Putamen (tissue), 1 donor: Measurements from ENCODE around the gene STMN1.
A peak's percentile ranks its signal among the peaks of the same experiment; 100 is the strongest.
"Not testable (repeated sequence)": the region's sequence is repeated elsewhere in the genome, so short reads cannot be mapped to it uniquely, and the experiment has no call there.

Experiments
- DNase-seq: peaks from one replicate; pipeline ENCODE4 v3.0.0-alpha.2; 2016; ENCODE audit warnings: low spot score

STMN1 gene

GRCh38 chr1:25905680-25906643 lies at the start of gene STMN1:
Gene STMN1, minus strand, starts transcription at chr1:25906419. Its CDS starts 1,743 bp downstream, at chr1:25904676.
- DNase-seq: peak; percentile 91

- DNase-seq: no peak
These were observed 49.3 kb upstream of the STMN1 start for GRCh38 chr1:25955553-25955952.

DNA sequence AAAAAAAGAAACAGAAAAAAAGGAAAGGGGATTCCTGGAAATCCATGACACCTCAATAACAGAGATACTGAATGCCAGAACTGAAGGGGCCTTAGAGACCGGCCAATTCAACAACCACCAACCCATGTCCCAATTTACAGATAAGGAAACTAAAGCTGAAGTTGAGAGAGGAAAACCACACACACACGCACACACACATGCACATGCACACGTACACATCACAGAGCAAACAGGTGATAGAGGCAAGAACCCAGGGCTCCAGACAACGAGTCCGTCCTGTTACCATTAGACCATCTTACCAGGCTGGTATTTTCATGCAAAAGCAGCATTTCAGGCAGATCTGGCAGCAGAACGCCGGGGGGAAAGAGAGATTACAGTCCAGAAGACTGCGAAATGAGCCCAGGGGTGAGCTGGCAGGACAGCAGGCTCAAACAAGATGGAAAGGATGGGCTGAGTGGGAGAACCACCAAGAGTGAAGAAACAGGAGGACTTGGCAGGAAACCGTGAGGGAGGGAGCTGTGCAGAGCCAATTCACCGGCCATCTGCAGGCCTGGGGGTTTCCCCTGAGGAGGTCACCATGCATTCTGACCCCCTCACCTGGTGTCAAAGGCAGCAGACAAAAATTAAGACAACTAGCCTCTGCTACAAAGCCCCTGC lies 48.2 kb upstream of the STMN1 start:
- DNase-seq: no peak

GRCh38 chr1:25952841-25953401 lies 46.7 kb upstream of the STMN1 start:
- no peak for DNase-seq

DNA sequence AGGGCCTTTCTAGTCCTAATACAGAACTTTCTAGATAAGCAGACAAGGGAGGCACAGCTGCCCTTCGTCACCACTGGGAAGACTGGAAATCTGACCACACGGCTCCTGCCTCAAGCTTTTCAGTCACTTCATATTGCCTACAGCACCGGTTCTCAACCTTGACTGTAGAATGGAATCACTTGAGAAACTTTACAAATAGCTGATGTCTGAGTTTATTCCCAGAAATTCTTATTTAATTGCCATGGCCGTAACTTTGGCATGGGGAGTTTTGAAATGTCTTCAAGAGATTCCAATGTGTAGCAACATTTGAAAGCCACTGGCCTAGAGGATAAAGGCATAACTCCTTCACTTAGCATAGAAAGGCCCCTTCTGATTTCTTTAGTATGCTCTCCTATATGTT lies 42.4 kb upstream of the STMN1 start:
- no peak for DNase-seq

DNA sequence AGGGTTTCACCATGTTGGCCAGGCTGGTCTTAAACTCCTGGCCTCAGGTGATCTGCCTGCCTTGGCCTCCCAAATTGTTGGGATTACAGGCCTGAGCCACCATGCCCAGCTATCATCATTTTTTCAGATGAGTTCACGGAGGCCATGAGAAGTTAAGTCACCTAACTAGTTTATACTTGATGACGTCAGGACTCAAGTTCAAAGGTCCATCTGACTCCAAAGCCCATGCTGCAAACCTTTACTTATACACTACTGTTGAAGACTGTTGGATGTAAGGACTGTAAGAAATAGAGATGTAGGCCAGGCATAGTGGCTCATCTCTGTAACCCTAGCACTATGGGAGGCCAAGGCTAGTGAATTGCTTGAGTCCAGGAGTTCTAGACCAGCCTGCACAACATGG lies 40.8 kb upstream of the STMN1 start:
- DNase-seq: no peak

GRCh38 chr1:25945761-25946160 lies 39.5 kb upstream of the STMN1 start:
- no peak for DNase-seq

- no peak for DNase-seq
These were observed 38.8 kb upstream of the STMN1 start for GRCh38 chr1:25944986-25945385.

- DNase-seq: not testable (repeated sequence)
These were observed 37.3 kb upstream of the STMN1 start for GRCh38 chr1:25943511-25943910.

- no peak for DNase-seq
These were observed 30.7 kb upstream of the STMN1 start for GRCh38 chr1:25936947-25937346.

- DNase-seq: peak; percentile 80
These were observed 27.5 kb upstream of the STMN1 start for GRCh38 chr1:25933479-25934365.

DNA sequence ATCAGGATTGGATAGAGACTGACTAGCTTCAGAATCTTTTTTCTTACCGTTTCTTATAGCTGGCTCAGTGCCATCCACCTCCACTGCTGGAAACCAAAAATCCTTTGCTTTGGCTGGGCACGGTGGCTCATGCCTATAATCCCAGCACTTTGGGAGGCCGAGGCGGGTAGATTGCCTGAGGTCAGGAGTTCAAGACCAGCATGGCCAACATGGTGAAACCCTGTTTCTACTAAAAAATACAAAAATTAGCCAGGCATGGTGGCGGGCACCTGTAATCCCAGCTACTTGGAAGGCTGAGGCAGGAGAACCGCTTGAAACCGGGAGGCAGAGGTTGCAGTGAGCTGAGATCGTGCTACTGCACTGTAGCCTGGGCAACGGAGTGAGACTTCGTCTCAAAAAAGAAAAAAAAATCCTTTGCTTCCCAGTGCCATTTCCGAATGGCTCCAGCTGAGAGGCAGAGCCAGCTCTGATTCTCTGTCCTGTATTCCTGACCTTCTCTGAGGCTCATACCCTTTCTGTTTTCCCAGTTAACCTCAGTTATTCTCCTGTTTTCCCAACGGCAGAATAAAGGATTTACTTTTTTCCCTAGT lies 26.7 kb upstream of the STMN1 start:
- not testable (repeated sequence) for DNase-seq

DNA sequence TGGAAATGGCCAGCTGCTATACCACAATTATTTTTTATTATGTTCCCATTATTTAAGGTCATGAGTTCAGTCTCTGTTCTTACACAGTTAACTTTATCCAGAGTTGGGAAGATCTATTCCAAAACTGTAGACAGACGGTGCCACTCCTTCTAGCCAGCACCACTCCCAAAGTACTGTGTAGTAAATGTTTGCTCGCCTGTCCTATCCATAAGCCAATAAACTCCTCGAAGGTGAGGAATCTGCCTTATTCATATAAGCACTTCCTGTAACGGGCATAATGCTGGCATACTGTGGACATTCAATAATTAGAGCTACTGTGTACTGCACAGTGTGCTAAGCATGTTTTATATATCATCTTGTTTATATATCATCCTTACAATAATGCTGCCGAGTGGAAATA lies 26.1 kb upstream of the STMN1 start:
- no peak for DNase-seq

- no peak for DNase-seq
These were observed 22.8 kb upstream of the STMN1 start for GRCh38 chr1:25929016-25929415.

DNA sequence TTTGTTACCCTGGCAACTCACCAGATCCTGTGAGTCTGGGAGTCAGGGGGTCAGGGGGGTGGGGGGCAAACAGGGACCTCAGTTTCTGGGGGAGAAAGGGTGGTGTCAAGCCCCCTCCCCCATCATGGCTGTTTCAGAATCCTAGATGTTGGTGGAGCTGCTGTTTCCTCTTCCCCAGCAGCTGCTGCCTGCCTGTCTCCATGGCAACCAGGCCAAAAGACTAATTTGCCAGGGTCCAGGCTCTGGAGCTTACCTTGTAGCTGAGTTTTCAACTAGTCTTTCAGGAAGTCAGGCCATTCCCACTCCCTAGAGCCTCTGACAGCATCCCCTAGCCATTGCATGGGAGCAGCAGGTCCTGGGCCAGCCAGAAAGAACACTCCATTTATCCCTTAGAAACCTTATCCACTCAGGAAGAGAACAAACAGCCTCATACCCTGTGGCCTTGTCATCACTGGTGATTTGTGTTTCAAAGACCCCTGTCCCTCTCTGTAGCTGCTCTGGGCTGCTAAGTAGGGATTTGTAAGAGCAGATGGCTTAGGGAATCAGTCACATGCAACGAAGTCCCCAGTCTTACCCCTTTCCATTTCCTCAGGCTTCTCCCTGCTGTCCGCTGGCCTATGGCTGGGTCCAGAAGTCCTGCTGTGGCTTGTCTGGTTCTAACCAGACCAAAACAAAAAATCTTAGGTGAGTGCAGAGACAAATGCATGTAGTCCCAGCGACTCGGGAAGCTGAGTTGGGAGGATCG lies 21.5 kb upstream of the STMN1 start:
- DNase-seq: no peak

GRCh38 chr1:25926731-25927496 lies 20.7 kb upstream of the STMN1 start:
- DNase-seq: no peak

DNA sequence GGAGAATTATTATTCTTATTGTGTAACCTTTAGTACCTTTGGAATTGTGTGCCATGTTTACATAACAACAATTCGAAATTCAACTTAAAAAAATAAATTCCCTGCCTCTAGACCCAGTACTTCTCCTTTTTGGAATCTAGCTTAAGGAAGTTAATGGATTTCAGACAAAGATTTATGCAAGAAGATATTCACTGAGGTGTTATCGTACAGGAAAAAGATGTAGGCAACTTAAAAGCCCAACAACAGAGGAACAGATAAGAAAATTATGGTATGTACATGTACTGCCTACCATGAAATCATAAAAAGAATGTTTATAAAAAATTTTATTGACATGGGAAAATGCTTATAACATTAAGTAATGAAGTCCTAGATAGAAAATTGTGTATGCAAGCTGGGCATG lies 18.2 kb upstream of the STMN1 start:
- DNase-seq: no peak

DNA sequence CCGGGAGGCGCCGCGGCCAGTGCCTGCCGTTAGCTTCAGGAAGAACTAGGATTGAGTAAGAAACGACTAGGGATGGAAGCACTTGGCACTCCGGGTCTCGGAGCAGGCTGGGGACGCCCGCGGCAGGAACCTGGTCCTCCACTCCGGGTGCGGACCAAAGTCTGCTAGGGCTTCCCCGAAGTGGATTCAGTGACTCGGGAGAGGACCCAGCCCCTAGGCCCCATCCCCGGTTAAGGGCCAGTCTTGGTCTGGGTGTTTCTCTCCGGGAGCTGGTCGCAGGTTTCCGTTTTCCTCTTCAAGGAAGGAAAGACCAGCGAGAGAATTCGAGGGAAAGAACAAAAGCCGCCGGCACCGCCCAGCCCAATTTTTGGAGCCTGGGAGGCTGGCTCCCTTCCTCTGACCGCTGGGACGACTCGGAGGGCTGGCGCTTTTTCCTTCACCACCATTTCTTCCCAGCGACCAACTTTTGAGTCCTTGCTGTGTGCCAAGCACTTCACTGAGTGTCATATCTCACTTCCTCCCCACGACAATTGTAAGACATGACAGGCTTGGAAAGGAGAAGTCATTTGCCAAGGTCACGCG lies 16.8 kb upstream of the STMN1 start:
- no peak for DNase-seq
